ENCODE results near the gene DLL4. TPM values are rescaled to one million over a fixed set of nuclear protein-coding genes. Genes with fewer than 3 reads are reported as not detected.

Gene DLL4
- total and polyA plus RNA-seq, 2 experiments from 2014 or later: 2.3 TPM; not detected in 1

DNA sequence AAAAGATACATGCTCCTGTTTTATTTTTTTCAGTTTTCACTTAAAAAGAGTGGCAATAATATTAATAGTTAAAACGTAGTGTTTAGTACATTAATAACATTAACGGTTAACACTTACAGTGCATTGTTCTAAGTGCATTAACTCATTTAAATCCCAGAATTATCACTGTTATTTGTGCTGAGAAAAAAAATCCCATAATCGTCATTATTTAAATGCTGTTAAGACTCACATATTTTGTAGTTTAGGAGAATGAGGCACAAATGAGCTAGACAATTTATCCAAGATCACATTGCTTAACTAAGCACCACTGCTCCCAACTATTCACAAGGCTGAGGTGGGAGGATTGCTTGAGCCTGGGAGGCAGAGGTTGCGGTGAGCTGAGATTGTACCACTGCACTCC is 59.0 kb downstream of the DLL4 start:
- H3K27me3 ChIP-seq: no peaks in the 10 kb centered on the region
- TF ChIP-seq EZH2phosphoT487 (IDR thresholded peaks at IDR 0.05; ENCODE audit: low read depth, severe bottlenecking, unreplicated experiment): no peak
- TF ChIP-seq CTCF (IDR thresholded peaks at IDR 0.05; ENCODE audit: poor library complexity): no peak
- no peak for TF ChIP-seq EZH2 (IDR thresholded peaks at IDR 0.05; ENCODE audit: borderline replicate concordance)
- H3K79me2 ChIP-seq: no peaks in the 10 kb centered on the region
- DNase-seq (ENCODE audit: low spot score): no peak
- H3K4me3 ChIP-seq: no peak overlapping the region
- H3K27ac ChIP-seq: no peak overlapping the region
- H3K9me3 ChIP-seq (ENCODE audit: low read depth): no peaks in the 10 kb centered on the region
- peaks cover 5% of the 10 kb centered on the region for H3K4me1 ChIP-seq (ENCODE audit: insufficient read depth)
- no peaks in the 10 kb centered on the region for H3K9me2 ChIP-seq (replicated peaks; ENCODE audit: insufficient read depth)
- H2AFZ ChIP-seq: no peak overlapping the region
- no peak overlapping the region for H3K4me2 ChIP-seq
- H4K20me1 ChIP-seq (ENCODE audit: insufficient read depth, poor library complexity, severe bottlenecking): no peaks in the 10 kb centered on the region
- H3K36me3 ChIP-seq (replicated peaks; ENCODE audit: insufficient read depth, low read depth): no peaks in the 10 kb centered on the region
- WGBS (ENCODE audit: low lambda C conversion rate, missing lambda C conversion rate): over 99% methylated on average over 4 of the region's 4 CpGs

Small RNAs within 50 kb of the gene (small RNA-seq; reads per million reads assigned to genes)
- gene ISCA1P4: not detected

Other genes with a start within 250 kb of the DLL4 start
- gene RAD51, start 234.2 kb upstream of the DLL4 start, total RNA-seq: 2.0 and 5.0 TPM in 2 replicates
- 4.9 and 5.9 TPM in 2 replicates for gene RAD51, start 234.2 kb upstream of the DLL4 start, polyA plus RNA-seq
- 23.0 and 26.0 TPM in 2 replicates for gene RMDN3, start 174.1 kb upstream of the DLL4 start, total RNA-seq
- gene RMDN3, start 174.1 kb upstream of the DLL4 start, polyA plus RNA-seq: 39.0 and 46.8 TPM in 2 replicates
- gene GCHFR, start 165.3 kb upstream of the DLL4 start, total RNA-seq: 97.2 and 105 TPM in 2 replicates
- 165 and 213 TPM in 2 replicates for gene GCHFR, start 165.3 kb upstream of the DLL4 start, polyA plus RNA-seq
- 0.43 and 2.6 TPM in 2 replicates for gene C15orf62, start 159.4 kb upstream of the DLL4 start, total RNA-seq
- 0.77 and 0.97 TPM in 2 replicates for gene C15orf62, start 159.4 kb upstream of the DLL4 start, polyA plus RNA-seq
- 25.6 and 26.4 TPM in 2 replicates for gene ZFYVE19, start 122.3 kb upstream of the DLL4 start, total RNA-seq
- 23.8 and 25.4 TPM in 2 replicates for gene ZFYVE19, start 122.3 kb upstream of the DLL4 start, polyA plus RNA-seq
- gene DNAJC17, start 121.9 kb upstream of the DLL4 start, total RNA-seq: 18.3 and 36.5 TPM in 2 replicates
- 53.9 and 59.2 TPM in 2 replicates for gene DNAJC17, start 121.9 kb upstream of the DLL4 start, polyA plus RNA-seq
- gene PPP1R14D, start 100.6 kb upstream of the DLL4 start, total RNA-seq: 0.24 TPM in 1 of 2 replicates, not detected in the other
- gene PPP1R14D, start 100.6 kb upstream of the DLL4 start, polyA plus RNA-seq: 0.47 TPM in 1 of 2 replicates, not detected in the other
- gene SPINT1, start 85.3 kb upstream of the DLL4 start, total RNA-seq: 155 and 197 TPM in 2 replicates
- gene SPINT1, start 85.3 kb upstream of the DLL4 start, polyA plus RNA-seq: 233 and 252 TPM in 2 replicates
- gene RHOV, start 55.1 kb upstream of the DLL4 start, total RNA-seq: 1.2 and 1.7 TPM in 2 replicates
- gene RHOV, start 55.1 kb upstream of the DLL4 start, polyA plus RNA-seq: 5.7 and 6.1 TPM in 2 replicates
- 38.3 and 40.1 TPM in 2 replicates for gene VPS18, start 34.9 kb upstream of the DLL4 start, total RNA-seq
- 34.6 and 40.3 TPM in 2 replicates for gene VPS18, start 34.9 kb upstream of the DLL4 start, polyA plus RNA-seq
- 22.1 and 26.8 TPM in 2 replicates for gene CHAC1, start 24.1 kb downstream of the DLL4 start, total RNA-seq
- 15.6 and 16.2 TPM in 2 replicates for gene CHAC1, start 24.1 kb downstream of the DLL4 start, polyA plus RNA-seq
- gene INO80, start 186.9 kb downstream of the DLL4 start, total RNA-seq: 9.3 and 15.5 TPM in 2 replicates
- 4.5 and 5.2 TPM in 2 replicates for gene INO80, start 186.9 kb downstream of the DLL4 start, polyA plus RNA-seq